GM23338 (cell line): Measurements from ENCODE around the gene APBA1. TPM values are rescaled to one million over a fixed set of nuclear protein-coding genes. Genes with fewer than 3 reads are reported as not detected.

Experiments used
- ATAC-seq: fragments of 200-7000 bp; cut with Tn5 transposase; 3 replicates; pipeline ENCODE4 v1.9.1; 2020
- DNase-seq: peaks from one replicate; pipeline ENCODE4 v3.0.0-alpha.2; 2015; ENCODE audit warnings: low spot score
- H2AFZ ChIP-seq: fragments of 200-600 bp; sonication (generic); 2 replicates; pipeline ENCODE4 v1.8.0; 2016; ENCODE audit warnings: antibody characterized with exemption, mild to moderate bottlenecking, moderate library complexity
- H3F3A ChIP-seq: fragments of 200-600 bp; sonication (generic); replicated peaks from 2 replicates; pipeline ENCODE4 v1.8.0; 2017; ENCODE audit warnings: antibody characterized with exemption, mixed run types, low read depth
- H3K27ac ChIP-seq: fragments of 200-600 bp; sonication (generic); 2 replicates; pipeline ENCODE4 v1.6.1; 2016; ENCODE audit warnings: low read depth
- H3K27me3 ChIP-seq: fragments of 200-600 bp; sonication (generic); 2 replicates; pipeline ENCODE4 v1.8.0; 2016; ENCODE audit warnings: mild to moderate bottlenecking, mixed run types, moderate library complexity; ENCODE audit not compliant: insufficient read depth
- H3K36me3 ChIP-seq: fragments of 200-600 bp; sonication (generic); 2 replicates; pipeline ENCODE4 v1.8.0; 2016; ENCODE audit warnings: mild to moderate bottlenecking; ENCODE audit not compliant: insufficient read depth
- H3K4me1 ChIP-seq: fragments of 200-600 bp; sonication (generic); 2 replicates; pipeline ENCODE4 v1.8.0; 2016; ENCODE audit warnings: mild to moderate bottlenecking, moderate library complexity; ENCODE audit not compliant: insufficient read depth
- H3K4me2 ChIP-seq: fragments of 200-600 bp; sonication (generic); 2 replicates; pipeline ENCODE4 v1.7.1; 2017; ENCODE audit warnings: mixed run types
- H3K4me3 ChIP-seq: fragments of 200-600 bp; sonication (generic); 2 replicates; pipeline ENCODE4 v1.6.1; 2016; ENCODE audit warnings: mixed run types
- H3K79me2 ChIP-seq: fragments of 200-600 bp; sonication (generic); replicated peaks from 2 replicates; pipeline ENCODE4 v1.8.0; 2017; ENCODE audit warnings: mild to moderate bottlenecking; ENCODE audit not compliant: insufficient read depth
- H3K9me2 ChIP-seq: fragments of 200-600 bp; sonication (generic); 2 replicates; pipeline ENCODE4 v1.8.0; 2017; ENCODE audit not compliant: insufficient read depth
- H4K20me1 ChIP-seq: fragments of 200-600 bp; sonication (generic); replicated peaks from 2 replicates; pipeline ENCODE4 v1.8.0; 2017; ENCODE audit warnings: mild to moderate bottlenecking; ENCODE audit not compliant: insufficient read depth
- H3K27ac Mint-ChIP-seq: 2 replicates; pipeline ENCODE4 v1.8.0; 2020; ENCODE audit warnings: inconsistent platforms, mild to moderate bottlenecking, moderate library complexity, mixed read lengths
- H3K27me3 Mint-ChIP-seq: 3 replicates; pipeline ENCODE4 v1.8.0; 2022; ENCODE audit warnings: low read depth, mild to moderate bottlenecking, moderate library complexity, mixed read lengths, inconsistent platforms; ENCODE audit not compliant: insufficient read depth, poor library complexity
- H3K36me3 Mint-ChIP-seq: 3 replicates; pipeline ENCODE4 v1.8.0; 2021; ENCODE audit warnings: low read depth, mild to moderate bottlenecking, inconsistent platforms, moderate library complexity, mixed read lengths
- H3K4me1 Mint-ChIP-seq: 3 replicates; pipeline ENCODE4 v1.8.0; 2020; ENCODE audit warnings: mild to moderate bottlenecking, inconsistent platforms, mixed read lengths
- H3K4me3 Mint-ChIP-seq: 3 replicates; pipeline ENCODE4 v1.8.0; 2021; ENCODE audit warnings: moderate library complexity, mild to moderate bottlenecking, inconsistent platforms, mixed read lengths
- H3K9me3 Mint-ChIP-seq: 3 replicates; pipeline ENCODE4 v1.8.0; 2020; ENCODE audit warnings: moderate library complexity, mild to moderate bottlenecking, inconsistent platforms, mixed read lengths
- CTCF ChIP-seq, 2 experiments: fragments of 200-600 bp in 1 of 2; sonication (generic) in 1 of 2; conservative IDR thresholded peaks; 2 replicates each; pipeline versions ENCODE4 v1.5.1 to v1.6.1; 2016 to 2017; ENCODE audit warnings: antibody characterized with exemption in 2 of 2, low read depth in 2 of 2, mild to moderate bottlenecking in 2 of 2, moderate library complexity in 1 of 2
- EZH2phosphoT487 ChIP-seq: fragments of 200-600 bp; sonication (generic); IDR thresholded peaks from one replicate; pipeline ENCODE4 v1.8.1; 2018; ENCODE audit warnings: antibody characterized with exemption; ENCODE audit not compliant: unreplicated experiment
- NANOG ChIP-seq: IDR thresholded peaks from 2 replicates; pipeline ENCODE4 v1.6.1; 2016; ENCODE audit warnings: antibody characterized with exemption, borderline replicate concordance
- POLR2AphosphoS5 ChIP-seq: IDR thresholded peaks from 2 replicates; pipeline ENCODE4 v1.6.1; 2016; ENCODE audit warnings: antibody characterized with exemption, low read depth
- STAT1 ChIP-seq: IDR thresholded peaks from one replicate; pipeline ENCODE4 v1.6.1; 2016; ENCODE audit warnings: antibody characterized with exemption; ENCODE audit not compliant: unreplicated experiment
- ZNF462 ChIP-seq: fragments of 250-450 bp; sonication (Bioruptor Pico); IDR thresholded peaks from 2 replicates; pipeline ENCODE4 v1.5.0; 2020; ENCODE audit warnings: mild to moderate bottlenecking, moderate library complexity
- polyA plus RNA-seq: library from polyadenylated mRNA; unstranded; fragments of >200 nt; fragmentation: Nextera tagmentation; extraction: Ambion mirVana; gene quantifications from 2 replicates; pipeline ENCODE4 v1.2.1, GENCODE V29; 2016
- total RNA-seq: library from RNA; depleted of rRNA; stranded (reverse); fragments of >200 nt; shearing (Covaris generic); gene quantifications from 2 replicates; pipeline ENCODE4 v1.2.3, GENCODE V29; 2014
- TF ChIP-seq, protein P1 (sequence below): IDR thresholded peaks from one replicate; pipeline ENCODE4 v1.6.1; 2018; ENCODE audit warnings: antibody characterized with exemption; ENCODE audit not compliant: unreplicated experiment

Gene APBA1
- total and polyA plus RNA-seq, 2 experiments from 2014 or later = 0.26 to 1.0 TPM

DNA sequence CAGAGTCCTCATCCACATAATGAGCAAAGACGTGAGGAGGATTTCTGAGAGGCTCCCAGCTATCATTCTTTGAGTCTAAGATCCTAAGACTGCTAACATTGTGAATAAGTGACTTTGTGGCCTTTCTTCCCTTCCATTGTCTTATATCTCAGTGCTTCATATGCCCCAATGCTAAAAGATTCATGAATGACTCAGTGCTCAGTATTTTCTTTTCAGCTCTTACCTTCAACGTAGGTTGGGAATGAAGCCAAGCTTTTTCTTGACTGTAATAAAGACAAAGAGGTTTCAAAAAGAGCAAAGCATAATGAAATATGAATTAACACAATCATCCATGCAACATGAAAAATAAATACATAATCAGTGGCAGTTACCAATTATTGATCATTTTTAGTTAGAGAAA lies 200.7 kb downstream of the APBA1 start (continued):
- no peak for TF ChIP-seq CTCF (conservative IDR thresholded peaks at IDR 0.05; ENCODE audit: low read depth in 2 of 2)
- TF ChIP-seq, protein P1, sequence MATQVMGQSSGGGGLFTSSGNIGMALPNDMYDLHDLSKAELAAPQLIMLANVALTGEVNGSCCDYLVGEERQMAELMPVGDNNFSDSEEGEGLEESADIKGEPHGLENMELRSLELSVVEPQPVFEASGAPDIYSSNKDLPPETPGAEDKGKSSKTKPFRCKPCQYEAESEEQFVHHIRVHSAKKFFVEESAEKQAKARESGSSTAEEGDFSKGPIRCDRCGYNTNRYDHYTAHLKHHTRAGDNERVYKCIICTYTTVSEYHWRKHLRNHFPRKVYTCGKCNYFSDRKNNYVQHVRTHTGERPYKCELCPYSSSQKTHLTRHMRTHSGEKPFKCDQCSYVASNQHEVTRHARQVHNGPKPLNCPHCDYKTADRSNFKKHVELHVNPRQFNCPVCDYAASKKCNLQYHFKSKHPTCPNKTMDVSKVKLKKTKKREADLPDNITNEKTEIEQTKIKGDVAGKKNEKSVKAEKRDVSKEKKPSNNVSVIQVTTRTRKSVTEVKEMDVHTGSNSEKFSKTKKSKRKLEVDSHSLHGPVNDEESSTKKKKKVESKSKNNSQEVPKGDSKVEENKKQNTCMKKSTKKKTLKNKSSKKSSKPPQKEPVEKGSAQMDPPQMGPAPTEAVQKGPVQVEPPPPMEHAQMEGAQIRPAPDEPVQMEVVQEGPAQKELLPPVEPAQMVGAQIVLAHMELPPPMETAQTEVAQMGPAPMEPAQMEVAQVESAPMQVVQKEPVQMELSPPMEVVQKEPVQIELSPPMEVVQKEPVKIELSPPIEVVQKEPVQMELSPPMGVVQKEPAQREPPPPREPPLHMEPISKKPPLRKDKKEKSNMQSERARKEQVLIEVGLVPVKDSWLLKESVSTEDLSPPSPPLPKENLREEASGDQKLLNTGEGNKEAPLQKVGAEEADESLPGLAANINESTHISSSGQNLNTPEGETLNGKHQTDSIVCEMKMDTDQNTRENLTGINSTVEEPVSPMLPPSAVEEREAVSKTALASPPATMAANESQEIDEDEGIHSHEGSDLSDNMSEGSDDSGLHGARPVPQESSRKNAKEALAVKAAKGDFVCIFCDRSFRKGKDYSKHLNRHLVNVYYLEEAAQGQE = no peak

- Histone ChIP-seq H3K4me1 (no peaks in the 10 kb centered on the region), H3K9me2 (no peaks in the 10 kb centered on the region), H3K27me3 (no peaks in the 10 kb centered on the region), H4K20me1 (no peaks in the 10 kb centered on the region), H3K4me2 (no peak overlapping the region), H3K4me3 (no peak overlapping the region), H2AFZ (no peak overlapping the region), H3K79me2 (no peaks in the 10 kb centered on the region), H3F3A (no peaks in the 10 kb centered on the region), H3K27ac (no peak overlapping the region), H3K36me3 (no peaks in the 10 kb centered on the region)
- no peak overlapping the region for H3K27ac Mint-ChIP-seq
- H3K4me3 Mint-ChIP-seq = no peak overlapping the region
- peaks cover 12% of the 10 kb centered on the region; the same call in 2 of the 3 replicates for H3K4me1 Mint-ChIP-seq
- peaks cover 5% of the 10 kb centered on the region for H3K27me3 Mint-ChIP-seq
- ATAC-seq = no peak
- DNase-seq = no peak
- no peaks in the 10 kb centered on the region for H3K36me3 Mint-ChIP-seq
- H3K9me3 Mint-ChIP-seq = no peaks in the 10 kb centered on the region
- TF ChIP-seq ZNF462 (CRISPR knock-in tag) (no peak), EZH2phosphoT487 (no peak), POLR2AphosphoS5 (no peak), NANOG (no peak), STAT1 (no peak)
- TF ChIP-seq, protein P1 = no peak
Observed at GRCh38 chr9:69470186-69470977, 201.8 kb downstream of the APBA1 start.
